Lower leg skin (tissue), 3 donors: ENCODE measurements around the gene IZUMO1.

Experiments
- POLR2A ChIP-seq, 2 donors: fragments of 450-650 bp; IDR thresholded peaks; one replicate each; pipeline ENCODE4 v1.6.1; 2016 to 2017; ENCODE audit warnings: antibody characterized with exemption in 2 of 2, mild to moderate bottlenecking in 1 of 2, moderate library complexity in 1 of 2
- TF ChIP-seq, protein P1 (sequence below), 3 donors: fragments of 450-650 bp; IDR thresholded peaks; one replicate each; pipeline ENCODE4 v1.5.1; 2016; ENCODE audit warnings: antibody characterized with exemption in 3 of 3, mild to moderate bottlenecking in 3 of 3, moderate library complexity in 2 of 3

DNA sequence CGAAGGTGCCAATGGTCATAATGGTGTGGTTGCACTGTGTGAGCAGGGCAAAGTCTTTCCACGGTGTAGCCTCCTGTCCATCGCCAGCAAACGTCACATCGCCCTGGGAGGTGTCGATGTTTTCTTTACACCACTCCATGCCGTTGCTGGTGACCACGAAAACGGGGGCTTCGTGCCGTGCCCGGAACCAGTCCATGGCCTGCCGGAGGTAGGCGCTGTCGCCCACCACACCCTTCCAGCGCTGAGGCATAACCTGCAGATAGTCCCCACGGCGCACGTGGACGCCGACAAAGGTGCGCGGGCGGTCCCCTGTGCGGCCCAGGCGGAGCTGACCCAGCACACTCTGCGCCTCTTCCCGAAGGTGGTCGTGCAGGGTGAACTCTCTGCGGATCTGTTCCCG, 3.6 kb upstream of the IZUMO1 start:
- TF ChIP-seq, protein P1, sequence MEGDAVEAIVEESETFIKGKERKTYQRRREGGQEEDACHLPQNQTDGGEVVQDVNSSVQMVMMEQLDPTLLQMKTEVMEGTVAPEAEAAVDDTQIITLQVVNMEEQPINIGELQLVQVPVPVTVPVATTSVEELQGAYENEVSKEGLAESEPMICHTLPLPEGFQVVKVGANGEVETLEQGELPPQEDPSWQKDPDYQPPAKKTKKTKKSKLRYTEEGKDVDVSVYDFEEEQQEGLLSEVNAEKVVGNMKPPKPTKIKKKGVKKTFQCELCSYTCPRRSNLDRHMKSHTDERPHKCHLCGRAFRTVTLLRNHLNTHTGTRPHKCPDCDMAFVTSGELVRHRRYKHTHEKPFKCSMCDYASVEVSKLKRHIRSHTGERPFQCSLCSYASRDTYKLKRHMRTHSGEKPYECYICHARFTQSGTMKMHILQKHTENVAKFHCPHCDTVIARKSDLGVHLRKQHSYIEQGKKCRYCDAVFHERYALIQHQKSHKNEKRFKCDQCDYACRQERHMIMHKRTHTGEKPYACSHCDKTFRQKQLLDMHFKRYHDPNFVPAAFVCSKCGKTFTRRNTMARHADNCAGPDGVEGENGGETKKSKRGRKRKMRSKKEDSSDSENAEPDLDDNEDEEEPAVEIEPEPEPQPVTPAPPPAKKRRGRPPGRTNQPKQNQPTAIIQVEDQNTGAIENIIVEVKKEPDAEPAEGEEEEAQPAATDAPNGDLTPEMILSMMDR (IDR thresholded peaks at IDR 0.05) = no peak
- TF ChIP-seq POLR2A (IDR thresholded peaks at IDR 0.05) = no peak
